Measurements from ENCODE around the gene ENTHD1. TPM values are rescaled to one million over a fixed set of nuclear protein-coding genes. Genes with fewer than 3 reads are reported as not detected.

ENTHD1 gene
- total RNA-seq, 1 donor = not detected

DNA sequence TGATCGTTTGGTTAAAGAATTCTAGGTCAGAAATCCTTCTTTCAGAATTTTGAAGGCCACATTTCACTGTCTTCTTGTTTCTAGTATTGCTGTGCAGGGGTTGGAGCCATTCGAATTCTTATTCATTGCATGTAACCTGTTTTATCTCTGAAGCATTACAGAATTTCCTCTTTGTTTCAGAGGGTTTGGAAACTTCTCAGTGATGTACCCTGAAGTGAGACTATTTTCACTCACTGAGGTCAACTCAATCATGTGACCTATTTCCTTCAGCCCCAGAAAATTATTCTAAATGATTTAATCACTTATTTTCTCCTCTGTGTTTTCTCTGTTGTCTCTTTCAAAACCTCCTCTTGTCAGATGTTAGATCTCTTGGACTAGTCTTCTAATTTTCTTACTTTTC is 147.8 kb downstream of the ENTHD1 start:
- Histone ChIP-seq H3K4me3 (ENCODE audit: insufficient read depth, low read length) (no peak overlapping the region), H3K79me2 (ENCODE audit: insufficient read depth, low read length) (no peaks in the 10 kb centered on the region), H3K27ac (ENCODE audit: low read depth, low read length) (no peak overlapping the region), H4K20me1 (ENCODE audit: insufficient read depth, low read length) (no peaks in the 10 kb centered on the region), H2AFZ (ENCODE audit: low read length) (no peak overlapping the region), H3K36me3 (ENCODE audit: insufficient read depth, low read length) (no peaks in the 10 kb centered on the region), H3K27me3 (ENCODE audit: insufficient read depth, low read length) (peaks cover 23% of the 10 kb centered on the region), H3K9me3 (ENCODE audit: low read depth, low read length) (no peaks in the 10 kb centered on the region), H3K4me1 (ENCODE audit: insufficient read depth, low read length) (no peaks in the 10 kb centered on the region), H3K4me2 (ENCODE audit: insufficient read depth, low read length) (no peak overlapping the region)
- TF ChIP-seq, protein P1, sequence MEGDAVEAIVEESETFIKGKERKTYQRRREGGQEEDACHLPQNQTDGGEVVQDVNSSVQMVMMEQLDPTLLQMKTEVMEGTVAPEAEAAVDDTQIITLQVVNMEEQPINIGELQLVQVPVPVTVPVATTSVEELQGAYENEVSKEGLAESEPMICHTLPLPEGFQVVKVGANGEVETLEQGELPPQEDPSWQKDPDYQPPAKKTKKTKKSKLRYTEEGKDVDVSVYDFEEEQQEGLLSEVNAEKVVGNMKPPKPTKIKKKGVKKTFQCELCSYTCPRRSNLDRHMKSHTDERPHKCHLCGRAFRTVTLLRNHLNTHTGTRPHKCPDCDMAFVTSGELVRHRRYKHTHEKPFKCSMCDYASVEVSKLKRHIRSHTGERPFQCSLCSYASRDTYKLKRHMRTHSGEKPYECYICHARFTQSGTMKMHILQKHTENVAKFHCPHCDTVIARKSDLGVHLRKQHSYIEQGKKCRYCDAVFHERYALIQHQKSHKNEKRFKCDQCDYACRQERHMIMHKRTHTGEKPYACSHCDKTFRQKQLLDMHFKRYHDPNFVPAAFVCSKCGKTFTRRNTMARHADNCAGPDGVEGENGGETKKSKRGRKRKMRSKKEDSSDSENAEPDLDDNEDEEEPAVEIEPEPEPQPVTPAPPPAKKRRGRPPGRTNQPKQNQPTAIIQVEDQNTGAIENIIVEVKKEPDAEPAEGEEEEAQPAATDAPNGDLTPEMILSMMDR (IDR thresholded peaks at IDR 0.05; ENCODE audit: extremely low read depth, low read depth, low read length) = no peak
- DNase-seq (ENCODE audit: insufficient read length, low spot score, missing footprints) = no peak

DNA sequence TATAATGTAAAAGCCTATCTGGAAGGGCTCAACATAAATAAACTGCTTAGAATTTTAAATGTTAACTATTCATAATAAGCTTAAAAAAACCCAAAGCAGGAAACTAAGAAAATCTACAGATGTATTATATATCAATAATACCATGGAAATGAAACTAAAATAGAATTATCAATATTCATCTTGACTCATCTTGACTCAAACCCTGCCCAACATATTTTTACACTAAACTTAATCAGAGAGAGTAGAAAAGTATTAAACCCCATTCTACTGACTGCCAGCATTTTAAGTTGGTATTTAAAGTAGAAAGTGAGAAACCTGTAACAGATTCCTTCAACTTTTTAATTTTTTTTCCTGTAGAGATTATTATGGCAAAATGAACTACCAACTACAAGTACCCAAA is 149.2 kb downstream of the ENTHD1 start:
- Histone ChIP-seq H4K20me1 (ENCODE audit: insufficient read depth, low read length) (no peaks in the 10 kb centered on the region), H3K79me2 (ENCODE audit: insufficient read depth, low read length) (no peaks in the 10 kb centered on the region), H2AFZ (ENCODE audit: low read length) (no peak overlapping the region), H3K36me3 (ENCODE audit: insufficient read depth, low read length) (no peaks in the 10 kb centered on the region), H3K4me3 (ENCODE audit: insufficient read depth, low read length) (no peak overlapping the region), H3K4me1 (ENCODE audit: insufficient read depth, low read length) (no peaks in the 10 kb centered on the region), H3K27ac (ENCODE audit: low read depth, low read length) (no peak overlapping the region), H3K27me3 (ENCODE audit: insufficient read depth, low read length) (peaks cover 17% of the 10 kb centered on the region), H3K9me3 (ENCODE audit: low read depth, low read length) (no peaks in the 10 kb centered on the region), H3K4me2 (ENCODE audit: insufficient read depth, low read length) (no peak overlapping the region)
- DNase-seq (ENCODE audit: insufficient read length, low spot score, missing footprints) = no peak
- TF ChIP-seq, protein P1 (IDR thresholded peaks at IDR 0.05; ENCODE audit: extremely low read depth, low read depth, low read length) = no peak

DNA sequence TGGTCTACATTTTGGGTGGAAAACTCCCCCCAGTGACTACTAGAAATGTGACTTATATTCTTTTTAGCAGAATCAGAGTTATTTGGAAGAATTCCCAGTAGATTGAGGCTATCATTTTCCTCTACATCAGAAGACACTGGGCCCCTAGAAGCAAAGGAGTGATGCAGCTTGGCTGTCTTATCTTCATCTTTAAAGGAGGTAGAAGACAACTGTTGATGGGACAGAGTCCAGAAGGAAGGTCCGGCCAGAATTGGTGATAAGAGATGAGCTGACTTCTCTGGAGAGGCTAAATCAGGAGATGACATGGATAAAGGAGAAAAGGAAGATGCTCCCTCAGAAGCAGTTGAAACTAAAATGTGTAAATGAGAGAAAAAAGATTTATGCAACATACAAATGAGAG is 149.6 kb downstream of the ENTHD1 start:
- H3K27me3 ChIP-seq (ENCODE audit: insufficient read depth, low read length) = peaks cover 17% of the 10 kb centered on the region
- H3K4me3 ChIP-seq (ENCODE audit: insufficient read depth, low read length) = no peak overlapping the region
- H3K79me2 ChIP-seq (ENCODE audit: insufficient read depth, low read length) = no peaks in the 10 kb centered on the region
- no peak for DNase-seq (ENCODE audit: insufficient read length, low spot score, missing footprints)
- H3K36me3 ChIP-seq (ENCODE audit: insufficient read depth, low read length) = no peaks in the 10 kb centered on the region
- H4K20me1 ChIP-seq (ENCODE audit: insufficient read depth, low read length) = no peaks in the 10 kb centered on the region
- no peak overlapping the region for H3K27ac ChIP-seq (ENCODE audit: low read depth, low read length)
- no peak overlapping the region for H2AFZ ChIP-seq (ENCODE audit: low read length)
- TF ChIP-seq, protein P1 (IDR thresholded peaks at IDR 0.05; ENCODE audit: extremely low read depth, low read depth, low read length) = no peak
- no peak overlapping the region for H3K4me2 ChIP-seq (ENCODE audit: insufficient read depth, low read length)
- no peaks in the 10 kb centered on the region for H3K9me3 ChIP-seq (ENCODE audit: low read depth, low read length)
- no peaks in the 10 kb centered on the region for H3K4me1 ChIP-seq (ENCODE audit: insufficient read depth, low read length)

- Histone ChIP-seq H3K9me3 (ENCODE audit: low read depth, low read length) (no peaks in the 10 kb centered on the region), H3K27ac (ENCODE audit: low read depth, low read length) (no peak overlapping the region), H3K79me2 (ENCODE audit: insufficient read depth, low read length) (no peaks in the 10 kb centered on the region), H3K4me2 (ENCODE audit: insufficient read depth, low read length) (no peak overlapping the region), H4K20me1 (ENCODE audit: insufficient read depth, low read length) (no peaks in the 10 kb centered on the region), H2AFZ (ENCODE audit: low read length) (no peak overlapping the region), H3K36me3 (ENCODE audit: insufficient read depth, low read length) (no peaks in the 10 kb centered on the region), H3K27me3 (ENCODE audit: insufficient read depth, low read length) (peaks cover 28% of the 10 kb centered on the region), H3K4me1 (ENCODE audit: insufficient read depth, low read length) (no peaks in the 10 kb centered on the region), H3K4me3 (ENCODE audit: insufficient read depth, low read length) (no peak overlapping the region)
- TF ChIP-seq, protein P1 (IDR thresholded peaks at IDR 0.05; ENCODE audit: extremely low read depth, low read depth, low read length) = no peak
- no peak for DNase-seq (ENCODE audit: insufficient read length, low spot score, missing footprints)
Measured at GRCh38 chr22:39739338-39740027, 154.1 kb downstream of the ENTHD1 start.
